ENCODE results near the gene REV3L. TPM values are rescaled to one million over a fixed set of nuclear protein-coding genes. Genes with fewer than 3 reads are reported as not detected.

The REV3L gene
- total RNA-seq, 4 donors from 2014 or later, result 38.9 to 50.4 (median 45.3) TPM

GRCh38 chr6:111430605-111431376, 52.2 kb downstream of the REV3L start:
- Histone ChIP-seq H3K27me3 (no peaks in the 10 kb centered on the region), H3K4me3 (no peak overlapping the region), H3K36me3 (peaks cover 0 to 4% (median 1%) of the 10 kb centered on the region in 4 donors), H3K4me1 (peaks cover 0 to 43% (median 38%) of the 10 kb centered on the region in 4 donors), H3K9me3 (peaks cover 0 to 11% (median 5%) of the 10 kb centered on the region in 4 donors), H3K27ac (replicated peaks in 1 of 4) (no peak overlapping the region)
- TF ChIP-seq POLR2AphosphoS5 (IDR thresholded peaks at IDR 0.05) (no peak), CTCF (IDR thresholded peaks at IDR 0.05) (no peak), EP300 (IDR thresholded peaks at IDR 0.05) (no peak), POLR2A (IDR thresholded peaks at IDR 0.05; ENCODE audit: low read depth) (no peak)
- intact Hi-C loops (cut with DNase I), result no loop called here
- DNase-seq (ENCODE audit: extremely low spot score), result no peak
- WGBS, result 84% methylated on average over 11 of the region's 11 CpGs

- H3K36me3 ChIP-seq, result peaks cover 0 to 4% (median 1%) of the 10 kb centered on the region in 4 donors
- intact Hi-C loops (cut with DNase I), result no loop called here
- WGBS, result 97% methylated on average over 17 of the region's 19 CpGs
- H3K27ac ChIP-seq (replicated peaks in 1 of 4), result no peak overlapping the region
- H3K4me1 ChIP-seq, result peaks cover 1 to 47% (median 44%) of the 10 kb centered on the region in 4 donors
- H3K9me3 ChIP-seq, result peaks cover 0 to 11% (median 5%) of the 10 kb centered on the region in 4 donors
- DNase-seq (ENCODE audit: extremely low spot score), result no peak
- no peaks in the 10 kb centered on the region for H3K27me3 ChIP-seq
- no peak overlapping the region for H3K4me3 ChIP-seq
- TF ChIP-seq EP300 (IDR thresholded peaks at IDR 0.05) (no peak), CTCF (IDR thresholded peaks at IDR 0.05) (no peak), POLR2A (IDR thresholded peaks at IDR 0.05; ENCODE audit: low read depth) (no peak), POLR2AphosphoS5 (IDR thresholded peaks at IDR 0.05) (no peak)
These were observed 53.4 kb downstream of the REV3L start for GRCh38 chr6:111429571-111429970.

GRCh38 chr6:111428811-111429210, 54.2 kb downstream of the REV3L start:
- H3K4me1 ChIP-seq, result peaks cover 8 to 55% (median 52%) of the 10 kb centered on the region in 4 donors
- intact Hi-C loops (cut with DNase I), result no loop called here
- no peak overlapping the region for H3K27ac ChIP-seq (replicated peaks in 1 of 4)
- peaks cover 0 to 4% (median 1%) of the 10 kb centered on the region in 4 donors for H3K36me3 ChIP-seq
- no peak for TF ChIP-seq EP300 (IDR thresholded peaks at IDR 0.05)
- TF ChIP-seq POLR2A (IDR thresholded peaks at IDR 0.05; ENCODE audit: low read depth), result no peak
- TF ChIP-seq CTCF (IDR thresholded peaks at IDR 0.05), result no peak
- TF ChIP-seq POLR2AphosphoS5 (IDR thresholded peaks at IDR 0.05), result no peak
- no peak for DNase-seq (ENCODE audit: extremely low spot score)
- no peaks in the 10 kb centered on the region for H3K27me3 ChIP-seq
- no peak overlapping the region for H3K4me3 ChIP-seq
- WGBS, result 69% methylated on average over 1 of the region's 1 CpG
- peaks cover 0 to 11% (median 5%) of the 10 kb centered on the region in 4 donors for H3K9me3 ChIP-seq

GRCh38 chr6:111427341-111428116, 55.5 kb downstream of the REV3L start:
- Histone ChIP-seq H3K36me3 (peaks cover 0 to 4% (median 1%) of the 10 kb centered on the region in 4 donors), H3K27me3 (no peaks in the 10 kb centered on the region), H3K9me3 (peaks cover 0 to 11% (median 5%) of the 10 kb centered on the region in 4 donors), H3K4me1 (peaks cover 8 to 58% (median 52%) of the 10 kb centered on the region in 4 donors), H3K4me3 (no peak overlapping the region), H3K27ac (replicated peaks in 1 of 4) (no peak overlapping the region)
- TF ChIP-seq EP300 (IDR thresholded peaks at IDR 0.05), result no peak
- TF ChIP-seq POLR2A (IDR thresholded peaks at IDR 0.05; ENCODE audit: low read depth), result no peak
- no peak for TF ChIP-seq POLR2AphosphoS5 (IDR thresholded peaks at IDR 0.05)
- TF ChIP-seq CTCF (IDR thresholded peaks at IDR 0.05), result no peak
- DNase-seq (ENCODE audit: extremely low spot score), result no peak
- WGBS, result 64% methylated on average over 5 of the region's 5 CpGs
- intact Hi-C loops (cut with DNase I), result no loop called here

Measured in esophagus muscularis mucosa (tissue), 4 donors.